ENCODE results near the gene HIVEP3.

Gene HIVEP3

DNA sequence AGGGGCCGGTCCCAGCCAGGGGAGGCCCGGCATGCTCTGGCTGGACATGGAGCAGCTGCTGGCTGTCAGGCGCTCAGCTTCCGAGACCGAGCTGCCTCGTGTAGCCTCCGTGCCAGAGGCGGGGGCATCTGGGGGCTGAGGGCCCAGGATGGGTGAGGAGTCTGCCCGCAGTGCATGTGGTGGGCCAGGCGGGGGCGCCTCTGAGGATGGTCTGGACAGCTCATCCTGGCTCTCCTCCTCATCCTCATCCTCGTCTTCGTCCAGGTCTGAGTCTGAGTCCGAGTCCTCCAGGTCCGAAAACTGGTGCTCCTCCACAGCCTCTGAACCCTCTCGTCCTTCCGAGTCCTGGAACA, 405.4 kb downstream of the HIVEP3 start:
- TF ChIP-seq POLR2AphosphoS5 (IDR thresholded peaks at IDR 0.05; ENCODE audit: low read depth, low read length) (no peak), SIN3A (IDR thresholded peaks at IDR 0.05; ENCODE audit: borderline replicate concordance, insufficient read depth, low read length) (no peak), FOXP2 (optimal IDR thresholded peaks at IDR 0.05; ENCODE audit: borderline replicate concordance, extremely low read depth, extremely low read length, insufficient read depth) (no peak), TAF1 (IDR thresholded peaks at IDR 0.05; ENCODE audit: borderline replicate concordance, insufficient read depth, low read length) (no peak)
- TF ChIP-seq, protein P1, sequence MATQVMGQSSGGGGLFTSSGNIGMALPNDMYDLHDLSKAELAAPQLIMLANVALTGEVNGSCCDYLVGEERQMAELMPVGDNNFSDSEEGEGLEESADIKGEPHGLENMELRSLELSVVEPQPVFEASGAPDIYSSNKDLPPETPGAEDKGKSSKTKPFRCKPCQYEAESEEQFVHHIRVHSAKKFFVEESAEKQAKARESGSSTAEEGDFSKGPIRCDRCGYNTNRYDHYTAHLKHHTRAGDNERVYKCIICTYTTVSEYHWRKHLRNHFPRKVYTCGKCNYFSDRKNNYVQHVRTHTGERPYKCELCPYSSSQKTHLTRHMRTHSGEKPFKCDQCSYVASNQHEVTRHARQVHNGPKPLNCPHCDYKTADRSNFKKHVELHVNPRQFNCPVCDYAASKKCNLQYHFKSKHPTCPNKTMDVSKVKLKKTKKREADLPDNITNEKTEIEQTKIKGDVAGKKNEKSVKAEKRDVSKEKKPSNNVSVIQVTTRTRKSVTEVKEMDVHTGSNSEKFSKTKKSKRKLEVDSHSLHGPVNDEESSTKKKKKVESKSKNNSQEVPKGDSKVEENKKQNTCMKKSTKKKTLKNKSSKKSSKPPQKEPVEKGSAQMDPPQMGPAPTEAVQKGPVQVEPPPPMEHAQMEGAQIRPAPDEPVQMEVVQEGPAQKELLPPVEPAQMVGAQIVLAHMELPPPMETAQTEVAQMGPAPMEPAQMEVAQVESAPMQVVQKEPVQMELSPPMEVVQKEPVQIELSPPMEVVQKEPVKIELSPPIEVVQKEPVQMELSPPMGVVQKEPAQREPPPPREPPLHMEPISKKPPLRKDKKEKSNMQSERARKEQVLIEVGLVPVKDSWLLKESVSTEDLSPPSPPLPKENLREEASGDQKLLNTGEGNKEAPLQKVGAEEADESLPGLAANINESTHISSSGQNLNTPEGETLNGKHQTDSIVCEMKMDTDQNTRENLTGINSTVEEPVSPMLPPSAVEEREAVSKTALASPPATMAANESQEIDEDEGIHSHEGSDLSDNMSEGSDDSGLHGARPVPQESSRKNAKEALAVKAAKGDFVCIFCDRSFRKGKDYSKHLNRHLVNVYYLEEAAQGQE (IDR thresholded peaks at IDR 0.05; ENCODE audit: insufficient read depth in 1 of 2, low read depth in 2 of 2, low read length in 2 of 2) = no peak

DNA sequence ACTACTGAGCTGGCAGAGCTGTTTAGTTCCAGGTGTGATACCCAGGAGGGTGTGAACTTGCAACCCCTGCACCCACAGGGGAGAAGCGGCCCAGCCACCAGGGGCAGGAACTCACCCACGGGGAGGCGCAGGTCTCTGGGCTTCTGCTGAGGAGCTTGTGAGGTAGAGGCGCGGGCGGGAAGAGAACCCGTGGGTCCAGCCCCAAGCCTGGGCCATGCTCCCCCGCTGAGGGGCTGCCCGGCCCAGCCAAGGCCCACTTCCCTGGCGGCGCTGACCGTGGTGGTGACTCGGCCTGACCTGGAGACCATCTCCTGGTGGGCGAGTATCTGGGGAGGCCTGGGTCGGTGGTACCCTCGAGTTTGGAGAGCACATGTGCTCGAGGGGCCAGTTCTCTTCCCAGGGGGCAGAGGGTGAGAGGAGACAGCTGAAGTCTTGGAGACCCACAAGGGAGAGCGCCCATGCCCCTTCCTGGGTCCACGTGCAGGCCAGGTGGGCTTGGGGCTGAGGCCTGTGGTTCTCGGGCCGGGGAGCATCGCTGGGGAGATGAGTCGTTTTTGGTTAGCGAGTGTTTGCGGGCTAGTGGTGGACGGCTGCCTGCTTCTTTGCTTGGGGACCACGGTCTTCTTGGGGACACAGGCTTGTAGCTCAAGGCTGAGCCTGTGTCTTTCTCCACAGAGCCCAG, 405.9 kb downstream of the HIVEP3 start:
- no peak for TF ChIP-seq POLR2AphosphoS5 (IDR thresholded peaks at IDR 0.05; ENCODE audit: low read depth, low read length)
- no peak for TF ChIP-seq SIN3A (IDR thresholded peaks at IDR 0.05; ENCODE audit: borderline replicate concordance, insufficient read depth, low read length)
- TF ChIP-seq FOXP2 (optimal IDR thresholded peaks at IDR 0.05; ENCODE audit: borderline replicate concordance, extremely low read depth, extremely low read length, insufficient read depth) = no peak
- TF ChIP-seq TAF1 (IDR thresholded peaks at IDR 0.05; ENCODE audit: borderline replicate concordance, insufficient read depth, low read length) = no peak
- TF ChIP-seq, protein P1 (IDR thresholded peaks at IDR 0.05; ENCODE audit: insufficient read depth in 1 of 2, low read depth in 2 of 2, low read length in 2 of 2) = no peak

DNA sequence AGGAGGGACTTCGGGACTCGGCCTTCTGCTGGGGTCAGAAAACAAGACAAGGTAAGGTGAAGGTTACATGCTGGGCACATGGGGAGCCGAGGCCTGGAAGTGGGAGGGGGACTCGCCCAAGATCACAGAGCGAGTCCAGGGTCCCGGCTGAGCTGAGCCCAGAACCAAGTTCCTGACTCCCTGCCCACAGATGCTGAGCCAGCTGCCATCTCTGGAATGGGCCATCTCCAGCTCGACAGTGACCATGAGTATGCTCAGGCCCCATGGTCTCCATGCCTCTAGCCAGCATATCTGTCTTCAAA, 407.5 kb downstream of the HIVEP3 start:
- TF ChIP-seq FOXP2 (optimal IDR thresholded peaks at IDR 0.05; ENCODE audit: borderline replicate concordance, extremely low read depth, extremely low read length, insufficient read depth) = no peak
- TF ChIP-seq, protein P1 (IDR thresholded peaks at IDR 0.05; ENCODE audit: insufficient read depth in 1 of 2, low read depth in 2 of 2, low read length in 2 of 2) = no peak
- TF ChIP-seq SIN3A (IDR thresholded peaks at IDR 0.05; ENCODE audit: borderline replicate concordance, insufficient read depth, low read length) = no peak
- no peak for TF ChIP-seq TAF1 (IDR thresholded peaks at IDR 0.05; ENCODE audit: borderline replicate concordance, insufficient read depth, low read length)
- no peak for TF ChIP-seq POLR2AphosphoS5 (IDR thresholded peaks at IDR 0.05; ENCODE audit: low read depth, low read length)

DNA sequence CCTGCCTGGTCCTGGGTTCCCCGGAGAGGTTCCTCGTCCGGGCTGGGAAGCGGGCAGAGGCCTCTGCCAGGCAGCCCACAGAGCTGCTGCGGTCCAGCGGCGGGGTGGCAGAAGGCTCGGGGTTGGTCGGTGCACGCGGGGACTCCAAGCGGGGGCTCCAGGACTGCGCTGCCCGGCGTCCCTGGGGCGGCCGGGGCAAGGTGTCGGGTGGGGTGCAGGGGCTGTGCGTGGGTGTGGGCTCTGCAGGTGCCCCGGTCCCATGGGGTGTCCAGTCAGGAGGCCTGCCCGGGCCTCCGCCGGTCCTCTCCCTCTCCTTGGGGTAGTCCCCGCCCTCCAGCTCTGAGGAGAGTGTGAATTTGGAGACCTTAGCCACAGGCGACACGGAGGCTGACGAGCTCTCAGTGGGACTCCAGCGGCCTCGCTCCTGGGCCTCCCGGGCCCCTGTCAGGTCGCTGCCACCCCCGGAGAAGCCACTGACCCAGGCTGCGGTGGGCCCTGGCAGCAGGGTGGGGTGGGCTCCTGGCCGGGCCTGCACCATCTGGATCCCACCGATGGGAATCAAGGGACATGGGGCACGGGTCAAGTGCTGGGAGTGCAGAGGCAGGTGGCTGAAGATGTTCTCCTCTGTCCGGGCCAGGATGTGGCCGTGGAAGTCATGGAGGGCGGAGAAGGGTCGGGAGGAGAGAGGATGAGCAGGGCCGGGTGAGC, 408.0 kb downstream of the HIVEP3 start:
- TF ChIP-seq TAF1 (IDR thresholded peaks at IDR 0.05; ENCODE audit: borderline replicate concordance, insufficient read depth, low read length) (no peak), SIN3A (IDR thresholded peaks at IDR 0.05; ENCODE audit: borderline replicate concordance, insufficient read depth, low read length) (no peak), POLR2AphosphoS5 (IDR thresholded peaks at IDR 0.05; ENCODE audit: low read depth, low read length) (no peak), FOXP2 (optimal IDR thresholded peaks at IDR 0.05; ENCODE audit: borderline replicate concordance, extremely low read depth, extremely low read length, insufficient read depth) (no peak)
- TF ChIP-seq, protein P1 (IDR thresholded peaks at IDR 0.05; ENCODE audit: insufficient read depth in 1 of 2, low read depth in 2 of 2, low read length in 2 of 2) = no peak
